Panc1 (cell line): ENCODE measurements around the gene PRSS21. TPM values are rescaled to one million over a fixed set of nuclear protein-coding genes. Genes with fewer than 3 reads are reported as not detected.

Source experiments
- ATAC-seq: fragments of 200-7000 bp; cut with Tn5 transposase; 2 replicates; pipeline ENCODE4 v1.9.1; 2020; ENCODE audit warnings: mild to moderate bottlenecking, moderate library complexity
- BruUV-seq: library from RNA; stranded (reverse); fragments of 400-500 nt; replicated peaks from 2 replicates; lab custom pipeline; 2021; lab: Mats Ljungman, UMichigan
- CTCF ChIA-PET: fragments of 300-600 bp; sonication (Branson Sonifier 250); formaldehyde crosslinking; loops from one replicate; lab custom pipeline; 2022; ENCODE audit warnings: antibody characterized with exemption; lab: Charles Lee
- POLR2A ChIA-PET: fragments of 300-600 bp; sonication (Branson Sonifier 250); formaldehyde crosslinking; loops from one replicate; lab custom pipeline; 2022; ENCODE audit warnings: antibody characterized with exemption; lab: Charles Lee
- DNase-seq: peaks from one replicate; pipeline ENCODE4 v3.0.0-alpha.2; 2010; ENCODE audit warnings: low read depth, low spot score
- H3K27ac ChIP-seq: 2 replicates; pipeline ENCODE4 v1.5.1; 2011; ENCODE audit warnings: mild to moderate bottlenecking, low read length, inconsistent platforms
- H3K27me3 ChIP-seq: fragments of 200-500 bp; sonication (Bioruptor generic); 2 replicates; pipeline ENCODE4 v1.6.0; 2014; ENCODE audit warnings: low read length, inconsistent platforms; ENCODE audit not compliant: control insufficient read depth, insufficient read depth
- H3K36me3 ChIP-seq: fragments of 200-500 bp; sonication (Bioruptor generic); 2 replicates; pipeline ENCODE4 v1.5.1; 2014; ENCODE audit warnings: inconsistent platforms, mild to moderate bottlenecking, low read length, moderate library complexity; ENCODE audit not compliant: control insufficient read depth, insufficient read depth
- H3K4me1 ChIP-seq: 2 replicates; pipeline ENCODE4 v1.5.1; 2011; ENCODE audit warnings: inconsistent platforms, mild to moderate bottlenecking, low read length, moderate library complexity; ENCODE audit not compliant: control insufficient read depth, insufficient read depth
- H3K4me3 ChIP-seq, 2 experiments: 2 replicates each; pipeline ENCODE4 v1.5.1; 2011 to 2012; ENCODE audit warnings: low read depth in 2 of 2, low read length in 2 of 2, mild to moderate bottlenecking in 2 of 2, inconsistent platforms in 1 of 2, moderate library complexity in 1 of 2
- H3K9me3 ChIP-seq: fragments of 200-500 bp; sonication (Bioruptor generic); 2 replicates; pipeline ENCODE4 v1.5.1; 2014; ENCODE audit warnings: low read depth, mild to moderate bottlenecking, inconsistent platforms, low read length, moderate library complexity; ENCODE audit not compliant: control insufficient read depth, insufficient read depth
- CTCF ChIP-seq: fragments of 450-650 bp; IDR thresholded peaks from 2 replicates; pipeline ENCODE4 v1.5.1; 2017; ENCODE audit warnings: mild to moderate bottlenecking
- POLR2AphosphoS5 ChIP-seq: IDR thresholded peaks from 2 replicates; pipeline ENCODE4 v1.6.1; 2012; ENCODE audit warnings: mild to moderate bottlenecking, low read depth, low read length, moderate library complexity
- REST ChIP-seq, 2 experiments: IDR thresholded peaks; 2 replicates each; pipeline ENCODE4 v1.6.1; 2011 to 2012; ENCODE audit warnings: low read depth in 2 of 2, control low read depth in 1 of 2, low read length in 1 of 2, mild to moderate bottlenecking in 1 of 2, moderate library complexity in 1 of 2; ENCODE audit not compliant: insufficient read depth in 1 of 2
- SIN3A ChIP-seq: IDR thresholded peaks from 2 replicates; pipeline ENCODE4 v1.6.1; 2012; ENCODE audit warnings: low read depth, mild to moderate bottlenecking, low read length, moderate library complexity, borderline replicate concordance; ENCODE audit not compliant: insufficient read depth
- TCF7L2 ChIP-seq: IDR thresholded peaks from 2 replicates; pipeline ENCODE4 v1.6.1; 2011; ENCODE audit warnings: mild to moderate bottlenecking, low read depth, low read length, inconsistent platforms
- in situ Hi-C: cut with HindIII; loops from 2 replicates; pipeline ENCODE4 v1.10.0; 2016; ENCODE audit warnings: low sequenced_read_pairs, low pct_unique_long_range_greater_than_20kb
- intact Hi-C: fragments of 100-400 bp; cut with micrococcal nuclease; formaldehyde crosslinking; loops from one replicate; pipeline ENCODE4 v1.10.0; 2022; ENCODE audit not compliant: unreplicated experiment
- total RNA-seq: library from RNA; stranded (reverse); gene quantifications from one replicate; pipeline ENCODE4 v1.2.1, GENCODE V29; 2021; ENCODE audit not compliant: unreplicated experiment

PRSS21 gene
- total RNA-seq, 1 experiment from 2014 or later = not detected

- in situ Hi-C loops (no loop called here), intact Hi-C loops (no loop called here)
- H3K4me1 ChIP-seq = peaks cover 29% of the 10 kb centered on the region
- no peak for DNase-seq
- H3K27me3 ChIP-seq = no peaks in the 10 kb centered on the region
- H3K9me3 ChIP-seq = no peaks in the 10 kb centered on the region
- CTCF ChIA-PET = interaction anchor here (1.0 kb wide), 1 partner anchor 23 kb away, joined by 3 read pairs; no protein-coding TSS in a partner anchor
- TF ChIP-seq SIN3A (no peak), REST (IDR thresholded peaks at IDR 0.05; ENCODE audit: insufficient read depth in 1 of 2, low read depth in 2 of 2, low read length in 1 of 2) (no peak), CTCF (no peak), TCF7L2 (no peak), POLR2AphosphoS5 (no peak)
- no peaks in the 10 kb centered on the region for H3K36me3 ChIP-seq
- POLR2A ChIA-PET = no interaction called here
- no peak for ATAC-seq
- no peak overlapping the region for H3K4me3 ChIP-seq
- peak overlapping the region; percentile 83 for H3K27ac ChIP-seq
- no TSS peak for BruUV-seq
These were observed 28.1 kb downstream of the PRSS21 start for GRCh38 chr16:2845116-2845515.

GRCh38 chr16:2846511-2847310 lies 29.7 kb downstream of the PRSS21 start:
- H3K27ac ChIP-seq = peak overlapping the region; percentile 83
- H3K4me3 ChIP-seq = no peak overlapping the region
- ChIA-PET POLR2A (no interaction called here), CTCF (no interaction called here)
- in situ Hi-C loops (no loop called here), intact Hi-C loops (no loop called here)
- no peaks in the 10 kb centered on the region for H3K9me3 ChIP-seq
- H3K4me1 ChIP-seq = peaks cover 33% of the 10 kb centered on the region
- ATAC-seq (peak; percentile 92), DNase-seq (peak; percentile 79)
- no peaks in the 10 kb centered on the region for H3K27me3 ChIP-seq
- BruUV-seq = no TSS peak
- no peaks in the 10 kb centered on the region for H3K36me3 ChIP-seq
- TF ChIP-seq CTCF (no peak), REST (IDR thresholded peaks at IDR 0.05; ENCODE audit: insufficient read depth in 1 of 2, low read depth in 2 of 2, low read length in 1 of 2) (no peak), TCF7L2 (peak; percentile 95), POLR2AphosphoS5 (peak; percentile 64; the same call in 1 of the 2 replicates), SIN3A (no peak)
